Activated CD4-positive, alpha-beta T cell treated with anti-CD3 and anti-CD28 coated beads for 4 hours (primary cell): ENCODE measurements around the gene CNTNAP2.

Source experiments
- DNase-seq, 2 donors: peaks; one replicate each; pipeline ENCODE4 v3.0.0-alpha.2; 2020

The CNTNAP2 gene

GRCh38 chr7:147170341-147171012, 1053.9 kb downstream of the CNTNAP2 start:
- DNase-seq, result no peak

DNA sequence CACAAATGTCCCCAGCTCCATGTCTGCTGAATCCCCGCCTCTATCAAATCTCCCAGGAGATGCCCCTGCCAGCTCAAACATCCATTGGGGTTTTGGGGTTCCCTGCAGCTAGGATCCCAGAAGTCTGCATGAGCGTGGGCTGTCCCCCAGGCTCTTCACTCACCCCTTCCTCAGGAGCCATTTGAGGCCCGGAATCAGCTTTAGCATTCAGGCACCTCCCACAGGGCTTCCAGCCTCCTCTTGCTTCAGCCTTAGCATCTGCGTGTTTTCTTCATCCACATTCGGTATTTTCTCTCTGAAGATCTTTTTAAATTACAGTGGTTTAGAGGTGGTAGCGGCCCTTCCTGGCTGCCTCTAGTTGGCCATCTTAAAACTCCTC, 1054.4 kb downstream of the CNTNAP2 start:
- DNase-seq, result no peak

DNA sequence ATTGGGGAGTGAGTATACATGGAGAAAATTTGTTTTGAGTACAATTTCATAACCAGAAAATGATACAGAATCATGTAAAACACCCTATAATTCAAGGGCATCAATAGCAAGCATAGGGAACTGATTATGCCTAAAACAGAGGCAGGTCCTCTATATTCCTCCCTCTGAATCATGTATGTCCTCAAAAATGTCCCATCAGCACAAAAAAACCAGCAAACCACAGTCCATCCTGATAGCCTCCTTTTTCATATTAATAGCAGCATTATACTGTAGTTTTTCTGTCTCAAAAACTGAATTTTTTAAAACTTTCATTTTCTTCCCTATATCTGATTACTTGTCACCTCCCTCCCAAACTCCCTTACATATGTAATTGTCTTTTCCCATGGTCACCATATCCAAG, 1057.3 kb downstream of the CNTNAP2 start:
- no peak for DNase-seq

GRCh38 chr7:147182874-147183273, 1066.3 kb downstream of the CNTNAP2 start:
- no peak for DNase-seq

DNA sequence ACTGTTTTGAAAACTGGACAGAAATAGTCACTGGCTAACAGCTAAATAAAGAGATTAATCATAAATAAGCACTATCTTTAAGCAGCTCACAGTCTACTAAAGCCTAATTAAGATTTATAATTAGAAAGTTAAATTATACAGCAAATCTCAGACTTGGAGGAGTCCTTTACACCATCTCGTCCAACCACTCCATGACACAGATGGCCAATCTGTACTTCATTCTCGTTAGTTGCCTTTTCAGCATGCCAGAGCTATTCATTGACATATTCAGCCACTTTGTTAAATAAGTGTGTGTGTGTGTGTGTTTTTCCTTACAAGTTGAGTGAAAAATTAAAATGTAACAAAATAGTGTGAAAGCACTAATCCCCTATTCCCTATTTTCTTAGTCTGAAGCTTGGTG, 1066.7 kb downstream of the CNTNAP2 start:
- no peak for DNase-seq

- DNase-seq, result no peak
These were observed 1071.9 kb downstream of the CNTNAP2 start for GRCh38 chr7:147188467-147188866.

DNA sequence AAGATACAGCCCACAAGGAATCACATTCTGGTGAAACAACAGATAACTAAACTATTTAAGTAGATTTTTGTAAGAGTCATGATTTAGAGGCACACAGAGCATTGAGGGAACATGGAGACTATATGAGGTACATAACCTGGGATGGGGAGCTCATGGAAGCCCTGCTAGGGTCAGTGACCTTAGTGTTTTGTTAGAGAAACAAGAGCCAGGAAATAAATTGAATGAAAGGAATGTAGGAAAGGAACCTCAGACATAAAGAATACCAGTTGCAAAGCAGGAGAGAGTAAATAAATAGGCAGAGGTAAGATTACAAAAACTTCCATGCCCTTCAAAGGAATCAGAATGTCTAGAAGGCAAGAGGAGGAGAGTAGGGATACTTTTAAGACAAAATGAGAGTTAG, 1076.9 kb downstream of the CNTNAP2 start:
- DNase-seq, result no peak

GRCh38 chr7:147196481-147196880, 1079.9 kb downstream of the CNTNAP2 start:
- DNase-seq, result no peak

DNA sequence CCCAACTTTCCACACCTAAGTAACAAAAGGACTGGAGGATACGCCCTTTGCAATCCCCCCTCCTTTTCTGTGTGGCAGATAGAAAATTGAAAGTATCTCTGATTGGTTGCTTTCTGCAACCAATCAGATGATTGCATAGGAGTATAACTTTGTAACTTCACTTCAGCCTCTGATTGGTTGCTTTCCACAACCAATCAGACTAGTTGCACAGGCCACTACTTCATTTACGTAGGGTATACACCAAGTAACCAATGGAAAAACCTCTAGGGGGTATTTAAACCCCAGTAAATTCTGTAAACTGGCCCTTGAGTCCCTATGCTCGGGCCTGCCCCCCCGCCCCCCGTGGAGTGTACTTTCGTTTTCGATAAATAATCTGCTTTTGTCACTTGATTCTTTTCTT, 1080.4 kb downstream of the CNTNAP2 start:
- DNase-seq, result no peak

DNA sequence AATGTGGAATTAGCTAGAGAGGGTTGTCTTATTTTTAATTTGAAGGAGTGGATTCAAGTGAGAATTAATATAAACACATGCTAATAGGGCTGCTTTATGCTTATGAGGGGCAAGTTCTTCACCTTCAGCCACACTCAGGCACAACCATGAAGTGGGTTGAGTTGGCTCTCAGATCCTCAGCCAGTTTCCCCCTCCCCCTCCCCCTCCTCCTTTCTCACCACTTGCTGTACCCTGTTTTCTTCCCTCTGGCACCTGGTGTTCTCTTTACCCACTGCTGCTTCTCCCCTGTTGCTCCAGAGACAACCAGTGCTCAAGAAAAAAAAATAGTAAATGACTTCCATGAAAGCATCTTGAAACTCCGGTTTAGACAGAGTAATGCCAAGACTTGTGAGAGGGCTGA, 1083.3 kb downstream of the CNTNAP2 start:
- no peak for DNase-seq

GRCh38 chr7:147207988-147208387, 1091.4 kb downstream of the CNTNAP2 start:
- DNase-seq, result no peak

GRCh38 chr7:147231275-147231674, 1114.7 kb downstream of the CNTNAP2 start:
- no peak for DNase-seq

DNA sequence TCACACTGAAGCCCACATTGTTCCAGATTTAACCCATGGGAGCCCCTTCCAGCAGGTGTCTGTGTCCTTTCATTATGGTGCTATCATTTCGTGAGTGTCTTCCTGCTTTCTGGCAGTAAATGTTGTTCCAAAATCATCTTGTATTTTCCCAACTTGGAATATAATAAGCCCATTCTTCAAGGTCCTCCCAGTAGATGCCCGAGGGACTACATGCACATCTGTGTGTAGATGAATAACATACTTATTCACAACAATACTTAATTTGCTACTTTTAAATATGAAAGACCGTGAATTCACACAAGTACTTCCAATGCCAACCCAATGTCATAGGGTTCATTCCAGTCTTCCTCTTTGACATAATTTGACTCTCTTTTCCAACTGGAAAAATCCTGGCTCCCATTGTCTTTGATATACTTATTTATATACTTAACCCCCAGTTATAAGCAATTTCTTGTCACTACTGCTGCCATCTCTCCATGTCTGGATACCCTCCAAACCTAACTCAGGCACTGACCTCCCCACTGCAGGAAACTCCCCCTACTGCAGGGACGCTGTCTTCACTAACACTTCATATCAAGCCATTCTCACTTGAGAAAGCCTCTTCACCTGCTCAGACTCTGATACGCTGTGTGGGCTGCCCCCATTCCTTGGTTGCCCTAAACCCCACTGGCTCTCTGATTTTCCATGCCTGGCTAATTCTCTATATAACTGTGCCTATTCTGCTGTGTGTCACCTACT, 1119.2 kb downstream of the CNTNAP2 start:
- no peak for DNase-seq

DNA sequence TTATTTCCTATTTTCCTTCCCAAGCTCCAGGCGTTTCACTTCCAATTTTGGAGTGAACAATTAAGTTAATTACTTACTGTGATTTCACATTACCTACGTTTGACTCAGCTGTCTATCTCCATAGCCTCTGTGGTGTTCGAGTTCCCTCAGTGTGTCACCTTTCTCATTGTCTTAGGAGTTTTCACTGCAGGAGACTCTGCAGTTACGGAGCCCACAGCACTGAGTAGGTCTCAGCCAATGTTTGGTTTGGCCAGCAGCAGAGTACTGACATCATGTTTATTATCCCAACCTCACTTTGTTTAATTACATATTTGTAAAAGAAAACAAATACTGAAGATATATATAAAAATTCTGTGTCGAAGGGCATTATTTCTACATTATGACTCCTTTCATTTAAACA, 1123.9 kb downstream of the CNTNAP2 start:
- DNase-seq, result no peak

DNA sequence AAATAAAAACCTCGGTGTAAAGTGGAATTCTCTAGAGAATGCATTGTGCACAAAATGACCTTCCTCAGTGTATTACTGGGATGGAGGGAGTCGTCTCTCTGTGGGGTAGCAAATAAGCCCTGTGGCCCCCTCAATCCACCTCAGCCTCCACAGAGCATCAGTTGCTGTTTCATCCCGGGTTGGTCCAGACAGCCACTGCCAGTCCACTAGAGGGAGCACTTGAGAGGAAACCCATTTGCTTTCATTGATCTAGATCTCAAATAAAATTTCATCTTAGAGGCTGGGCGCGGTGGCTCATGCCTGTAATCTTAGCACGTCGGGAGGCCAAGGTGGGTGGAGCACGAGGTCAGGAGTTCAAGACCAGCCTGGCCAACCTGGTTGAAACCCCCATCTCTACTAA, 1128.7 kb downstream of the CNTNAP2 start:
- no peak for DNase-seq

DNA sequence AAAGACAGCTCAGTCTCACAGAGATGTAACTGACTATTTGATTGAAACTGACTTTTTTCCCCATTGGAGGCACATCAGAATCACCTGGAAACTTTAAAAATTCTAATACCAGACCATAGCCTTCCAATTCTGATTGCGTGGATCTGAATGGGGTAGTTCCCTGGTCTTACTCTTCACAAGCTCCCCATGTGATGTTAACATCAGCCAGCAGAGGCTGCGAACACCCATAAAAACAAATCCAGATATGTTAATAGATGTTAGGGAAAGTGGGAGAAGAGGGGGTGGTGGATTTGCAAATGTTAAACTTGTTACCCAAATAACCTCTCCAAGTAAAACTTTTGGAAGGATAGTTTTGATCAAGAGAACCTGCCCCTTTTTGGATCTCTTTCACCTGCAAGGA, 1133.4 kb downstream of the CNTNAP2 start:
- DNase-seq, result no peak

- no peak for DNase-seq
These were observed 1135.2 kb downstream of the CNTNAP2 start for GRCh38 chr7:147251751-147252325.

- no peak for DNase-seq
These were observed 1145.1 kb downstream of the CNTNAP2 start for GRCh38 chr7:147261693-147262092.

- DNase-seq, result no peak
These were observed 1148.9 kb downstream of the CNTNAP2 start for GRCh38 chr7:147265528-147265927.

GRCh38 chr7:147276106-147276505, 1159.5 kb downstream of the CNTNAP2 start:
- no peak for DNase-seq

DNA sequence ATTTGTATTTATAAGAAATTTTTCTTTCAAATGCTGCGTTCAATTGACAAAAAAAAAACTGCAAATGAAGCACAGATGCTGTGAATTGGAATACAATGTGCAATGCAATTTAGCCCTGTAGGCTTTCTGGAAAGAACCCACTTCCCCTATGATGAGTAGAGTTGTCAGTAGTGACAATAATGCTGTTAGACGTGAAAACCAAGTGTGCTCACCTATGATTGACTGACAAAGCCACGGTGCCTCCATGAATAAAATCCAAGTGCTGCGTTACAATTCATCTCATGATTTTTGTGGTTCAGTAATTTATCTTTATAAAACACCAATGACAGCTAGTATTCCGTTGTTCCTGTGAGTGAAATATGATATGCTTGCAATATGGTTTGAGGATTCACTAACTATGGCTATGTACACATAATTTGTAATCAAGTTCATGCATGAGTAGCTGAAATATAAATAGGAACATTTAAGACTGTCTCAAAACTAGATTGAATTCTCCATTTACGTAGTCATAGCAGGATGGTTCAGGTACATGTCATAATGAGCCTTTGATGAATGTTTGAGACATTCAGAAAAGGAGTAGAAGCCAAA, 1160.3 kb downstream of the CNTNAP2 start:
- DNase-seq, result no peak

DNA sequence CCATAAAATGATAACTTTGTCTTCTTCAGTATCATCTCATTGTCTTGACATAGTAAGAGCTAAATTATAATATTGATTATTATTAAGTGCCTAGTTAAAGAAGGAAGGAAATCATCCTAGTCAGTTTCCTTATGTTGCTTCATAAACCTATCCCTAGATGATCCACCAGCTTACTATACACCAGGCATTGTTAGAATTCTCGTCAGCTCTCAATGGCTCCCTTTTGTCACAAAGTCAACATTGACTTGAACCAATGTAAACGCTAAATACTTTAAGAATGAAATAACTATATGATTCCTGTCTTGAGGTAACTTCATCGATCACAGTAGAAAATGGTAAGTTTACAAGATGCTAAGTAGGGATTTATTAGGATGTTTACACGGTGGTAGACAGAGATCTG, 1162.9 kb downstream of the CNTNAP2 start:
- DNase-seq, result no peak

GRCh38 chr7:147279964-147280374, 1163.4 kb downstream of the CNTNAP2 start:
- DNase-seq, result no peak

- DNase-seq, result no peak
These were observed 1165.6 kb downstream of the CNTNAP2 start for GRCh38 chr7:147282204-147282603.
